OCI-LY3 (cell line): ENCODE data around the gene ZNF286A.
"Not testable (repeated sequence)": the region's sequence is repeated elsewhere in the genome, so short reads cannot be mapped to it uniquely, and the experiment has no call there.

Experiments used
- H2AFZ ChIP-seq: fragments of 200-600, 300-600 bp; shearing (Covaris generic); 2 replicates; pipeline ENCODE4 v1.6.0; 2014; ENCODE audit warnings: antibody characterized with exemption, low read depth, low read length
- H3K27ac ChIP-seq: fragments of 200-600, 300-600 bp; sonication (generic); 2 replicates; pipeline ENCODE4 v1.5.1; 2014; ENCODE audit warnings: mild to moderate bottlenecking, low read length, moderate library complexity, mixed read lengths
- H3K27me3 ChIP-seq: fragments of 200-600, 300-600 bp; sonication (generic); 2 replicates; pipeline ENCODE4 v1.6.1; 2014; ENCODE audit warnings: low read depth, low read length, mixed read lengths
- H3K36me3 ChIP-seq: fragments of 200-600, 300-600 bp; sonication (generic); replicated peaks from 2 replicates; pipeline ENCODE3; 2014; ENCODE audit warnings: low read depth, low read length, mixed read lengths
- H3K4me1 ChIP-seq: fragments of 300-600, 200-600 bp; sonication (generic); 2 replicates; pipeline ENCODE4 v1.6.1; 2014; ENCODE audit warnings: low read length, mixed read lengths
- H3K4me2 ChIP-seq: fragments of 200-600, 300-600 bp; sonication (generic); 2 replicates; pipeline ENCODE4 v1.6.1; 2014; ENCODE audit warnings: low read length, mixed read lengths
- H3K4me3 ChIP-seq: fragments of 300-600, 200-600 bp; sonication (generic); 2 replicates; pipeline ENCODE4 v1.5.1; 2014; ENCODE audit warnings: antibody characterized with exemption, mild to moderate bottlenecking, low read length, moderate library complexity
- H3K79me2 ChIP-seq: fragments of 300-600, 200-600 bp; shearing (Covaris generic); 2 replicates; pipeline ENCODE4 v1.6.1; 2014; ENCODE audit warnings: mild to moderate bottlenecking, low read length, mixed read lengths
- H3K9ac ChIP-seq: fragments of 300-600, 200-600 bp; shearing (Covaris generic); 2 replicates; pipeline ENCODE4 v1.6.0; 2014; ENCODE audit warnings: mild to moderate bottlenecking, low read length, moderate library complexity
- H3K9me3 ChIP-seq: fragments of 200-600, 300-600 bp; shearing (Covaris generic); 2 replicates; pipeline ENCODE4 v1.6.1; 2014; ENCODE audit warnings: low read length, mixed read lengths; ENCODE audit not compliant: insufficient read depth
- H4K20me1 ChIP-seq: fragments of 200-600, 300-600 bp; sonication (generic); 2 replicates; pipeline ENCODE4 v1.6.1; 2016; ENCODE audit warnings: low read length, mixed read lengths; ENCODE audit not compliant: insufficient read depth
- EZH2phosphoT487 ChIP-seq: fragments of 200-600 bp; shearing (Covaris generic); IDR thresholded peaks from 2 replicates; pipeline ENCODE4 v1.6.1; 2018; ENCODE audit warnings: antibody characterized with exemption, mixed run types, low read depth
- TF ChIP-seq, protein P1 (sequence below): fragments of 200-600, 300-600 bp; sonication (generic); IDR thresholded peaks from 2 replicates; pipeline ENCODE4 v1.5.1; 2014; ENCODE audit warnings: antibody characterized with exemption, low read length, low read depth

ZNF286A gene

DNA sequence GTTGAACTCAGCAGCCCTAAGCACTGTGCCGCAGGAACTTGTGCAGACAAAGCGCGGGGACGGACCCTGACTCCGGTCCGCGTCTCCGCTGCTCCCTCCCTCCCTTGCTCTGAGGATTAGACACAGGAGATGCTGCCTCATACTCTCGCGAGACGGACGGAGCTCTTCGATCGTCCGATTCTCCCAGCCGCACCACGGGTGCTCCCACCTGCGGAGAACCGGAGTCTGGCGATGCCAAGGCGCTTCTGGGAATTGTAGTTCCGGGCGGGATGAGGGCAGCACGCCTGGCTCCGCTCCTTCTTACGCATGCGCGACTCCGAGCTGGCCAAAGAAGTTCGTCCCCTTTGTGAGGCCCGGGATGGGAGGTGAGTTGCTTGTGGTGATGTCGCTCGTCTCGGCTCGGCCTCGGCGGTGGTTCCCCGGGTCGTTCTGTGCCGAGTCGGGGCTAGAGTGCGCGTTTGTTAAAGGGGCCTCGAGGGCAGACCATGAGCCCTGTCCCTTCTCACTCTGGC lies at the start of gene ZNF286A:
Gene ZNF286A (plus strand): TSS at position 340 of the 512 bp plus-strand sequence. CDS start 578 bp downstream, outside the sequence.
- Histone ChIP-seq H3K4me3 (peak within 1 kb of the TSS; percentile 73), H3K4me2 (peak within 1 kb of the TSS; percentile 53), H3K9ac (peak within 1 kb of the TSS; percentile 54), H2AFZ (peak within 1 kb of the TSS; percentile 30; the same call in 1 of the 2 replicates)
- H4K20me1 ChIP-seq, H3K27me3 ChIP-seq, H3K4me1 ChIP-seq, H3K27ac ChIP-seq, H3K79me2 ChIP-seq, H3K9me3 ChIP-seq, H3K36me3 ChIP-seq: not testable (repeated sequence)

GRCh38 chr17:15649861-15650421 lies 49.6 kb upstream of the ZNF286A start:
- no peak overlapping the region for H3K9ac ChIP-seq

DNA sequence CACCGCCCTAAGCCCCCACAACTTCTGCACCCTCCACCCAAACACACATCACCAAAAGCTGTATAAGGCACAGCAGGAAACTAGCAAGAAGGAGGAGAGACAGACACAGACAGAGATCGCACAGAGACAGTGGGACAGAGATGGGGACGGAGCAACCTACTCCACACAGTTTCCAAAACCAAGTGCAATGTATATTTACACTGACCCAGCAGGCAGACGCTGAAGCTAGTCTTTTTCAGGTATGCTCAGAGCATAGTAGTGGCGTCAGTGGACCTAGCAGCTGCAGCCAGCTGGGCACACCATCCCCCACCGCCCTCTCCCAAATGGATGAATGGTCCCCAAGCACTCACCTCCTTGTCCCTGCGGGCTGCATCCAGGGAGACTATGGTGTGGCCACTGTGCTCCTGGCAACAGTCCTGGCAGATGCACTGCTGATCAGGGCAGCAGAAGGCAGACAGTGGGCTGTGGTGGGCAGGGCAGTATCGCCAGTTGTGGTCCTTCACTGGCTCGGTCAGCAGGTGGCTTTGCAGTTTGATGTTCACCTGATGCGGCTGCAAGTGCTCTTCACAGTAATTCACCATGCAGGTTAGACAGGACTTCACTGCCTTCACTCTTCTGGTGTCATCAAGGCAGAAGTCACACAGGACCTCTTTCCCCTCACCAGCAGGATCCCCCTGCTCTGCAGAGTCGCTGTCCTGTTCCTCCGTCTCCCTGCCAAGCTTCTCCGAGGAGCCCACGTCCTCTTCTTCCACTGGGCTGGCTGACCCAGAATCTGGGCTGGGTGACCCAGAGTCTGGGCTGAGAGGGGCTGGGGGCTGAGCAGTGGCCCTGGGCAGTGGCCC lies 48.6 kb upstream of the ZNF286A start:
- Histone ChIP-seq H3K4me1 (peaks cover 2% of the 10 kb centered on the region), H4K20me1 (no peaks in the 10 kb centered on the region), H3K79me2 (no peaks in the 10 kb centered on the region), H3K27me3 (no peaks in the 10 kb centered on the region), H3K36me3 (no peaks in the 10 kb centered on the region), H3K9me3 (no peaks in the 10 kb centered on the region), H3K27ac (no peak overlapping the region), H2AFZ (no peak overlapping the region), H3K9ac (no peak overlapping the region), H3K4me2 (no peak overlapping the region), H3K4me3 (no peak overlapping the region)
- TF ChIP-seq EZH2phosphoT487 = no peak
- TF ChIP-seq, protein P1, sequence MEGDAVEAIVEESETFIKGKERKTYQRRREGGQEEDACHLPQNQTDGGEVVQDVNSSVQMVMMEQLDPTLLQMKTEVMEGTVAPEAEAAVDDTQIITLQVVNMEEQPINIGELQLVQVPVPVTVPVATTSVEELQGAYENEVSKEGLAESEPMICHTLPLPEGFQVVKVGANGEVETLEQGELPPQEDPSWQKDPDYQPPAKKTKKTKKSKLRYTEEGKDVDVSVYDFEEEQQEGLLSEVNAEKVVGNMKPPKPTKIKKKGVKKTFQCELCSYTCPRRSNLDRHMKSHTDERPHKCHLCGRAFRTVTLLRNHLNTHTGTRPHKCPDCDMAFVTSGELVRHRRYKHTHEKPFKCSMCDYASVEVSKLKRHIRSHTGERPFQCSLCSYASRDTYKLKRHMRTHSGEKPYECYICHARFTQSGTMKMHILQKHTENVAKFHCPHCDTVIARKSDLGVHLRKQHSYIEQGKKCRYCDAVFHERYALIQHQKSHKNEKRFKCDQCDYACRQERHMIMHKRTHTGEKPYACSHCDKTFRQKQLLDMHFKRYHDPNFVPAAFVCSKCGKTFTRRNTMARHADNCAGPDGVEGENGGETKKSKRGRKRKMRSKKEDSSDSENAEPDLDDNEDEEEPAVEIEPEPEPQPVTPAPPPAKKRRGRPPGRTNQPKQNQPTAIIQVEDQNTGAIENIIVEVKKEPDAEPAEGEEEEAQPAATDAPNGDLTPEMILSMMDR = no peak

More at GRCh38 chr17:15649861-15650421, 49.6 kb upstream of the ZNF286A start:
- TF ChIP-seq, protein P1 = no peak
- Histone ChIP-seq H3K4me2 (no peak overlapping the region), H3K27ac (no peak overlapping the region), H3K79me2 (no peaks in the 10 kb centered on the region), H4K20me1 (no peaks in the 10 kb centered on the region), H3K36me3 (no peaks in the 10 kb centered on the region), H3K27me3 (no peaks in the 10 kb centered on the region), H2AFZ (no peak overlapping the region), H3K9me3 (no peaks in the 10 kb centered on the region), H3K4me1 (peaks cover 10% of the 10 kb centered on the region), H3K4me3 (no peak overlapping the region)

DNA sequence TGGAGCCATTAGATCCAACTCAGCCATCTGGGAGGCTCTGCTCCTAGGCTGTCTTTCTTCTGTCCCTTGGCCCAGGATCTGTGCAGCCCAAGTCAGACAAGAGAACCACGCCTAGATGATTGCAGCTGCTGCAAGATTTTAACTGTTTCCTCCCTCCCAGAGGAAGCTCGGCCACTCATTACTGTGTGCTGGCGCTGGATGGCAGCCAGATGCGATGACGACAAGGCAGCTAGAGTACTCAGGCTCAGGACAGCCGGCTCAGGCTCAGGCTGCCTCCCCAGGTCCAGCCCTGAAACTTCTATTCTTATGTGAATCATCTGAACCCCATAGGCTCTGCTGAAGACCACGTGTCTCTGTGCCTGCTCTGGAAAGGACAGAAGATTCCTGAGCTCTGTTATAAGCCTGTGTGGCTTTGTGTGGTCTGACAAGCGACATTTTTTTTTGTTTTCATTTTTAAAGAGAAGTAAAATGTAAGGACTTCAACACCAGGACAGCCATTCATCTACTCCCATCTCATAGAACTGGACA lies 47.9 kb upstream of the ZNF286A start:
- TF ChIP-seq, protein P1 = no peak
- no peak for TF ChIP-seq EZH2phosphoT487
- H3K9me3 ChIP-seq = no peaks in the 10 kb centered on the region
- no peaks in the 10 kb centered on the region for H4K20me1 ChIP-seq
- H3K27me3 ChIP-seq = no peaks in the 10 kb centered on the region
- H3K27ac ChIP-seq = no peak overlapping the region
- H3K4me3 ChIP-seq = no peak overlapping the region
- no peak overlapping the region for H2AFZ ChIP-seq
- no peaks in the 10 kb centered on the region for H3K4me1 ChIP-seq
- no peaks in the 10 kb centered on the region for H3K36me3 ChIP-seq
- no peak overlapping the region for H3K9ac ChIP-seq
- H3K4me2 ChIP-seq = no peak overlapping the region
- no peaks in the 10 kb centered on the region for H3K79me2 ChIP-seq
